NB4 (cell line): ENCODE measurements around the gene OLFML2A.

Source experiments
- CTCF ChIP-seq: IDR thresholded peaks from one replicate; pipeline ENCODE4 v1.5.1; 2012; ENCODE audit warnings: low read depth, low read length
- MYC ChIP-seq: IDR thresholded peaks from 2 replicates; pipeline ENCODE4 v1.6.1; 2011; ENCODE audit warnings: low read depth, low read length
- POLR2A ChIP-seq: IDR thresholded peaks from 2 replicates; pipeline ENCODE4 v1.6.1; 2011; ENCODE audit warnings: mild to moderate bottlenecking; ENCODE audit not compliant: insufficient read length; ENCODE audit errors: extremely low read depth

DNA sequence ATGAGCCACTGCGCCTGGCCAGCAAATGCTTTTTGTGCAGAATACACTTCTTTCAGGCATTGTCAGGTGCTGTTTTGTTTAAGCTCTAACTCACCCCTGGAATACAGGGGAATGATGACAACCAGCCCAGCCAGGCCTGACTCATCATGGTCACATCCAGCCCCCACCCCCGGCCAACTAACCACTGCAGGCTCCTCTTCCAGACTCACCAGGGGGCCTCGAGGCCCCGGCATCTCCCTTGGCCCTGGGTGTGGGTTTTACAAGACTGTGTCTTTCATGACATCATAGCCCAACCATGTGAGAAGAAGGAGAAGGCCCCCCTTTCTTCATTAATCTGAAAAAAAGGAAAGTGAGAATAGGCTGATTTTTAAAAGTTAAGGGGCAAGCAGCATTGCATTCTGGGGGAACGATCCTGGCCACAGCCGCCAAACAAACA, 35.5 kb downstream of the OLFML2A start:
- no peak for TF ChIP-seq CTCF
- no peak for TF ChIP-seq POLR2A
- TF ChIP-seq MYC: no peak
